Measurements from ENCODE around the gene ATG3.

The ATG3 gene

GRCh38 chr3:112594856-112595255, 33.1 kb upstream of the ATG3 start:
- no peak overlapping the region for H3K4me2 ChIP-seq (ENCODE audit: low read depth, low read length, poor library complexity, severe bottlenecking)
- H3K4me3 ChIP-seq (ENCODE audit: low read length, poor library complexity, severe bottlenecking), result no peak overlapping the region
- H3K9ac ChIP-seq (ENCODE audit: low read depth, low read length, poor library complexity, severe bottlenecking), result no peak overlapping the region
- no peaks in the 10 kb centered on the region for H3K79me2 ChIP-seq (ENCODE audit: insufficient read depth, low read length)
- H2AFZ ChIP-seq (ENCODE audit: low read length), result no peak overlapping the region
- peaks cover 14% of the 10 kb centered on the region for H3K4me1 ChIP-seq (ENCODE audit: insufficient read depth, low read length, poor library complexity, severe bottlenecking)
- peaks cover 6% of the 10 kb centered on the region; the same call in 1 of the 2 replicates for H3K36me3 ChIP-seq (ENCODE audit: insufficient read depth, low read length)
- no peaks in the 10 kb centered on the region for H4K20me1 ChIP-seq (ENCODE audit: insufficient read depth, low read length, poor library complexity, severe bottlenecking)
- TF ChIP-seq EZH2phosphoT487 (IDR thresholded peaks at IDR 0.05; ENCODE audit: borderline replicate concordance), result no peak
- no peaks in the 10 kb centered on the region for H3K9me2 ChIP-seq (replicated peaks; ENCODE audit: low read depth, low read length)
- H3K27me3 ChIP-seq (ENCODE audit: insufficient read depth, low read length, poor library complexity, severe bottlenecking), result no peaks in the 10 kb centered on the region
- H3F3A ChIP-seq (ENCODE audit: low read depth), result no peaks in the 10 kb centered on the region
- H3K9me3 ChIP-seq (ENCODE audit: insufficient read depth, low read depth, low read length), result peaks cover 9% of the 10 kb centered on the region

DNA sequence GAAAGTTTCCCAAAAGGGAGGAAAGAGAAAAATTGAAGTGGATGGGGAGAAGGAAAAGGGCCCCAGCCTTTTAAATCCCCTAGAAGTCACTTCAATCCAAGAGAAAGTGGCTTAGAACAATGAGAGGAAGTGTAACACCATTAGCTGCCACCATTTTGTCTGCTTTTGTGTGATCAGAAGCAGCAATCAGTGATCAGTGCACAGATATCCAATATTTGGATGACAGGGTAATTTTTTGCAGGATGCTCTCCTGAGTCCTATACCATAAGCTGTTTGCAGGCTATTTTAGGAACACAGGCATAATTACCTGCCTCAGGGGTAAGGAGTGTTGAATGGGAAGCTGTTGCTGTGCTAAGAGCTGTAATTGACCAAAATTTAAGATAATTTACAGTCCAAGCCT, 31.5 kb upstream of the ATG3 start:
- Histone ChIP-seq H3K27me3 (ENCODE audit: insufficient read depth, low read length, poor library complexity, severe bottlenecking) (no peaks in the 10 kb centered on the region), H4K20me1 (ENCODE audit: insufficient read depth, low read length, poor library complexity, severe bottlenecking) (no peaks in the 10 kb centered on the region), H3K4me1 (ENCODE audit: insufficient read depth, low read length, poor library complexity, severe bottlenecking) (peaks cover 14% of the 10 kb centered on the region), H3K36me3 (ENCODE audit: insufficient read depth, low read length) (peaks cover 6% of the 10 kb centered on the region; the same call in 1 of the 2 replicates), H3K9ac (ENCODE audit: low read depth, low read length, poor library complexity, severe bottlenecking) (no peak overlapping the region), H3K4me3 (ENCODE audit: low read length, poor library complexity, severe bottlenecking) (no peak overlapping the region), H3K9me2 (replicated peaks; ENCODE audit: low read depth, low read length) (no peaks in the 10 kb centered on the region), H3K4me2 (ENCODE audit: low read depth, low read length, poor library complexity, severe bottlenecking) (no peak overlapping the region), H3K79me2 (ENCODE audit: insufficient read depth, low read length) (no peaks in the 10 kb centered on the region), H3F3A (ENCODE audit: low read depth) (no peaks in the 10 kb centered on the region), H2AFZ (ENCODE audit: low read length) (no peak overlapping the region), H3K9me3 (ENCODE audit: insufficient read depth, low read depth, low read length) (peaks cover 9% of the 10 kb centered on the region)
- TF ChIP-seq EZH2phosphoT487 (IDR thresholded peaks at IDR 0.05; ENCODE audit: borderline replicate concordance), result no peak
- TF ChIP-seq, protein P1, sequence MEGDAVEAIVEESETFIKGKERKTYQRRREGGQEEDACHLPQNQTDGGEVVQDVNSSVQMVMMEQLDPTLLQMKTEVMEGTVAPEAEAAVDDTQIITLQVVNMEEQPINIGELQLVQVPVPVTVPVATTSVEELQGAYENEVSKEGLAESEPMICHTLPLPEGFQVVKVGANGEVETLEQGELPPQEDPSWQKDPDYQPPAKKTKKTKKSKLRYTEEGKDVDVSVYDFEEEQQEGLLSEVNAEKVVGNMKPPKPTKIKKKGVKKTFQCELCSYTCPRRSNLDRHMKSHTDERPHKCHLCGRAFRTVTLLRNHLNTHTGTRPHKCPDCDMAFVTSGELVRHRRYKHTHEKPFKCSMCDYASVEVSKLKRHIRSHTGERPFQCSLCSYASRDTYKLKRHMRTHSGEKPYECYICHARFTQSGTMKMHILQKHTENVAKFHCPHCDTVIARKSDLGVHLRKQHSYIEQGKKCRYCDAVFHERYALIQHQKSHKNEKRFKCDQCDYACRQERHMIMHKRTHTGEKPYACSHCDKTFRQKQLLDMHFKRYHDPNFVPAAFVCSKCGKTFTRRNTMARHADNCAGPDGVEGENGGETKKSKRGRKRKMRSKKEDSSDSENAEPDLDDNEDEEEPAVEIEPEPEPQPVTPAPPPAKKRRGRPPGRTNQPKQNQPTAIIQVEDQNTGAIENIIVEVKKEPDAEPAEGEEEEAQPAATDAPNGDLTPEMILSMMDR (conservative IDR thresholded peaks at IDR 0.05; ENCODE audit: low read length), result no peak

DNA sequence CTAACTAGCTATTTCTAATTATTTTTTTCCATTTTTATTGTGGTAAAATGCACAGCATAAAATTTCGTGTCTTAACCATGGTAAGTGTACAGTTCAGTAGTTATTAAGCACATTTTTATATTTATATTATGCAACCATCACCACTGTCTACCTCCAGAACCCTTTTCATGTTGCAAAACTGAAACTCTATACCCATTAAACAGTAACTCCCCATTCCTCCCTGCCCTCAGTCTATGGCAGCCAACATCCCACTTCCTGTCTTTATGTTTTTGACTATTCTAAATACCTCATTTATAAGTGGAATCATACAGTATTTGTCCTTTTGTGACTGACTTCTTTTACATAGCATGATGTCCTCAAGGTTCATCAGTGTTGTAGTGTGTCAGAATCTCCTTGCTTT, 25.6 kb upstream of the ATG3 start:
- no peaks in the 10 kb centered on the region for H3K9me2 ChIP-seq (replicated peaks; ENCODE audit: low read depth, low read length)
- peaks cover 13% of the 10 kb centered on the region; the same call in 1 of the 2 replicates for H3K36me3 ChIP-seq (ENCODE audit: insufficient read depth, low read length)
- TF ChIP-seq EZH2phosphoT487 (IDR thresholded peaks at IDR 0.05; ENCODE audit: borderline replicate concordance), result no peak
- TF ChIP-seq, protein P1 (conservative IDR thresholded peaks at IDR 0.05; ENCODE audit: low read length), result no peak

DNA sequence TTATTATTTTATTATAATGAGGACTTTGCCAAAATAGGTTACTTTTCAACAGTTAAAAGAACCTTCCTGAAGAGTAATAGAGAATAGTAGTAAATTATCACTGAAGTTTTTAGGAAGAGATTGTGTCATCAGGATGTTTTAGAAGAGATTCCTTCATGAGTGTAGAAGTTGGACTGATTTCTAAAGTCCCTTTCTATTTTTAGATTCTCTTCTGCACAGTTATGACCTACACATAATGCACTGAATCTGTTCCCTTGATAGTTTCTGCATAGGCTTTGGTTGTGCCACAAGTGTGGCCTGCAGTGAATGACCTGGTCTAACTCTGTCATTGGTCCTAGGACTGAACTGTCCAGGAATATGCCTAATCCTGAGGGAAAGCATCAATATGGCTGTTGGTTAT, 24.0 kb upstream of the ATG3 start:
- no peaks in the 10 kb centered on the region for H3K9me3 ChIP-seq (ENCODE audit: insufficient read depth, low read depth, low read length)
- H3K36me3 ChIP-seq (ENCODE audit: insufficient read depth, low read length), result peaks cover 17% of the 10 kb centered on the region; the same call in 1 of the 2 replicates
- H3K4me2 ChIP-seq (ENCODE audit: low read depth, low read length, poor library complexity, severe bottlenecking), result no peak overlapping the region

More for the DNA sequence above, 25.6 kb upstream of the ATG3 start:
- Histone ChIP-seq H3K9me3 (ENCODE audit: insufficient read depth, low read depth, low read length) (no peaks in the 10 kb centered on the region), H3K4me3 (ENCODE audit: low read length, poor library complexity, severe bottlenecking) (no peak overlapping the region), H3K27me3 (ENCODE audit: insufficient read depth, low read length, poor library complexity, severe bottlenecking) (no peaks in the 10 kb centered on the region), H3F3A (ENCODE audit: low read depth) (no peaks in the 10 kb centered on the region), H4K20me1 (ENCODE audit: insufficient read depth, low read length, poor library complexity, severe bottlenecking) (no peaks in the 10 kb centered on the region), H3K4me2 (ENCODE audit: low read depth, low read length, poor library complexity, severe bottlenecking) (no peak overlapping the region), H3K9ac (ENCODE audit: low read depth, low read length, poor library complexity, severe bottlenecking) (no peak overlapping the region), H3K4me1 (ENCODE audit: insufficient read depth, low read length, poor library complexity, severe bottlenecking) (peaks cover 11% of the 10 kb centered on the region), H2AFZ (ENCODE audit: low read length) (no peak overlapping the region), H3K79me2 (ENCODE audit: insufficient read depth, low read length) (no peaks in the 10 kb centered on the region)

More for the DNA sequence above, 24.0 kb upstream of the ATG3 start:
- Histone ChIP-seq H3K27me3 (ENCODE audit: insufficient read depth, low read length, poor library complexity, severe bottlenecking) (no peaks in the 10 kb centered on the region), H3K4me3 (ENCODE audit: low read length, poor library complexity, severe bottlenecking) (no peak overlapping the region), H3K9ac (ENCODE audit: low read depth, low read length, poor library complexity, severe bottlenecking) (no peak overlapping the region), H3F3A (ENCODE audit: low read depth) (no peaks in the 10 kb centered on the region), H3K9me2 (replicated peaks; ENCODE audit: low read depth, low read length) (no peaks in the 10 kb centered on the region), H2AFZ (ENCODE audit: low read length) (no peak overlapping the region), H3K79me2 (ENCODE audit: insufficient read depth, low read length) (no peaks in the 10 kb centered on the region), H4K20me1 (ENCODE audit: insufficient read depth, low read length, poor library complexity, severe bottlenecking) (no peaks in the 10 kb centered on the region), H3K4me1 (ENCODE audit: insufficient read depth, low read length, poor library complexity, severe bottlenecking) (peaks cover 5% of the 10 kb centered on the region)
- TF ChIP-seq EZH2phosphoT487 (IDR thresholded peaks at IDR 0.05; ENCODE audit: borderline replicate concordance), result no peak
- TF ChIP-seq, protein P1 (conservative IDR thresholded peaks at IDR 0.05; ENCODE audit: low read length), result no peak

Data from Loucy (cell line).